Measurements from ENCODE around the gene CDPF1.

DNA sequence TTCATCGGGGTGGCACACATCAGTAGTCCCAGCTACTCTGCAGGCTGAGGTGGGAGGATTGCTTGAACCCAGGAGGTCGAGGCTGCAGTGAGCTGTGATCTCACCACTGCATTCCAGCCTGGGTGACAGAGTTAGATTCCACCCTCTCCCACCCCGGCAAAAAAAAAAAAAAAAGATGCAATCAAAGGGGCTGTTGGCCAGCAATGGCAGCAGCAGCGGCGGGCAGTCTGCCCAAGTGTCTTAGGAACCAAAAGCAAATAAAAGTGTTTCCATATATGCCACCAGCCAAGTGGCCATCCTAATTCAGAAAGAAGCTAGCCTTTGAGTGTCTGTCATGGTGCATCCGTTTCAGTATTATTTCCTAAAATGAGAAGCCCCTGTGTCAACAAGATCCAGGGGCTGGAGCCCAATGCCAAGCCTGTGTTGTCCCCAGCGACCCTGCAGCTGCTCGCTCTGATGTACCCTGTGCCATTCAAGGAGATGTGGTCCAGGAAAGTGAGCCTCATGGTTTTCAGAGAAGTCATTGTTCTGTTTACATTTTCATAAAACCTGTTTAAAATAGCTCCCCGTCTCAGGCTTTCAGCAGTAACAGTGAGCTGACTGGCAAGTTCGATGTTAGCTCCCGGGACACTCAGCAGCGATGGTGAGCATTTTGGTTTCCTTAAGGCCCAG, 12.5 kb downstream of the CDPF1 start:
- TF ChIP-seq, protein P1, sequence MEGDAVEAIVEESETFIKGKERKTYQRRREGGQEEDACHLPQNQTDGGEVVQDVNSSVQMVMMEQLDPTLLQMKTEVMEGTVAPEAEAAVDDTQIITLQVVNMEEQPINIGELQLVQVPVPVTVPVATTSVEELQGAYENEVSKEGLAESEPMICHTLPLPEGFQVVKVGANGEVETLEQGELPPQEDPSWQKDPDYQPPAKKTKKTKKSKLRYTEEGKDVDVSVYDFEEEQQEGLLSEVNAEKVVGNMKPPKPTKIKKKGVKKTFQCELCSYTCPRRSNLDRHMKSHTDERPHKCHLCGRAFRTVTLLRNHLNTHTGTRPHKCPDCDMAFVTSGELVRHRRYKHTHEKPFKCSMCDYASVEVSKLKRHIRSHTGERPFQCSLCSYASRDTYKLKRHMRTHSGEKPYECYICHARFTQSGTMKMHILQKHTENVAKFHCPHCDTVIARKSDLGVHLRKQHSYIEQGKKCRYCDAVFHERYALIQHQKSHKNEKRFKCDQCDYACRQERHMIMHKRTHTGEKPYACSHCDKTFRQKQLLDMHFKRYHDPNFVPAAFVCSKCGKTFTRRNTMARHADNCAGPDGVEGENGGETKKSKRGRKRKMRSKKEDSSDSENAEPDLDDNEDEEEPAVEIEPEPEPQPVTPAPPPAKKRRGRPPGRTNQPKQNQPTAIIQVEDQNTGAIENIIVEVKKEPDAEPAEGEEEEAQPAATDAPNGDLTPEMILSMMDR (IDR thresholded peaks at IDR 0.05): no peak
- no peak for TF ChIP-seq EZH2 (IDR thresholded peaks at IDR 0.05; ENCODE audit: borderline replicate concordance, insufficient read depth, low read depth, low read length, poor library complexity, severe bottlenecking)
